B cell (primary cell): ENCODE results near the gene ZMYND19. TPM values are rescaled to one million over a fixed set of nuclear protein-coding genes. Genes with fewer than 3 reads are reported as not detected.

Experiments used
- ATAC-seq: fragments of 200-7000 bp; cut with Tn5 transposase; one replicate; pipeline ENCODE4 v1.10.0; 2021; ENCODE audit warnings: low read depth, mild to moderate bottlenecking, moderate number of reproducible peaks, moderate library complexity
- CTCF ChIA-PET: fragments of 350-600 bp; sonication (Branson Sonifier 250); formaldehyde crosslinking; loops from one replicate; lab custom pipeline; 2021; ENCODE audit warnings: antibody characterized with exemption, inconsistent platforms; lab: Charles Lee
- POLR2A ChIA-PET: fragments of 350-600 bp; sonication (Branson Sonifier 250); formaldehyde crosslinking; loops from one replicate; lab custom pipeline; 2021; ENCODE audit warnings: antibody characterized with exemption; lab: Charles Lee
- DNase-seq: peaks from one replicate; pipeline ENCODE4 v3.0.0; 2013
- H2AFZ ChIP-seq: 2 replicates; pipeline ENCODE4 v1.6.1; 2012; ENCODE audit warnings: mild to moderate bottlenecking, low read depth, low read length; ENCODE audit not compliant: insufficient read depth, poor library complexity, severe bottlenecking
- H3K27ac ChIP-seq, 2 donors: 1 replicate in 1 of 2; 2 replicates in 1 of 2; pipeline ENCODE4 v1.5.1; 2012 to 2013; ENCODE audit warnings: low read length in 2 of 2, mild to moderate bottlenecking in 2 of 2, moderate library complexity in 1 of 2
- H3K27me3 ChIP-seq, 4 experiments: fragments of 200-600 bp in 1 of 4; sonication (generic) in 1 of 4; replicated peaks in 1 of 4; 1 replicate in 2 of 4; 2 replicates in 2 of 4; pipeline versions ENCODE4 v1.6.1 to v1.7.0; 2013 to 2016; ENCODE audit warnings: low read length in 3 of 4, mild to moderate bottlenecking in 2 of 4, mixed read lengths in 1 of 4, moderate library complexity in 1 of 4; ENCODE audit not compliant: insufficient read depth in 4 of 4, control insufficient read depth in 3 of 4; ENCODE audit errors: control extremely low read depth in 1 of 4
- H3K36me3 ChIP-seq, 2 experiments: replicated peaks in 1 of 2; 1 replicate in 1 of 2; 2 replicates in 1 of 2; pipeline versions ENCODE4 v1.6.1 to v1.7.1; 2013; ENCODE audit warnings: low read length in 1 of 2; ENCODE audit not compliant: insufficient read depth in 2 of 2, control insufficient read depth in 1 of 2; ENCODE audit errors: control extremely low read depth in 1 of 2, extremely low read depth in 1 of 2
- H3K4me1 ChIP-seq, 2 donors: fragments of 200-600 bp in 1 of 2; sonication (generic) in 1 of 2; 1 replicate in 1 of 2; 2 replicates in 1 of 2; pipeline versions ENCODE4 v1.5.1 to v1.6.1; 2013 to 2017; ENCODE audit warnings: low read length in 2 of 2; ENCODE audit not compliant: control insufficient read depth in 2 of 2, insufficient read depth in 2 of 2
- H3K4me2 ChIP-seq: replicated peaks from 2 replicates; pipeline ENCODE3; 2012; ENCODE audit warnings: mild to moderate bottlenecking, low read depth, low read length; ENCODE audit not compliant: poor library complexity, severe bottlenecking
- H3K4me3 ChIP-seq, 5 experiments: fragments of 200-600 bp in 1 of 5; sonication (generic) in 1 of 5; 1 replicate in 3 of 5; 2 replicates in 2 of 5; pipeline versions ENCODE4 v1.5.1 to v1.7.0; 2011 to 2016; ENCODE audit warnings: low read length in 4 of 5, mild to moderate bottlenecking in 4 of 5, low read depth in 2 of 5, control low read depth in 1 of 5, moderate library complexity in 1 of 5; ENCODE audit not compliant: insufficient read depth in 1 of 5; ENCODE audit errors: control extremely low read depth in 1 of 5, extremely low read depth in 1 of 5
- H3K79me2 ChIP-seq: fragments of 200-600 bp; sonication (generic); one replicate; pipeline ENCODE4 v1.6.0; 2016; ENCODE audit warnings: low read length; ENCODE audit not compliant: control insufficient read depth, insufficient read depth
- H3K9ac ChIP-seq: fragments of 200-600 bp; sonication (generic); 2 replicates; pipeline ENCODE4 v1.6.1; 2017; ENCODE audit warnings: mild to moderate bottlenecking, low read length, moderate library complexity
- H3K9me3 ChIP-seq, 3 donors: one replicate each; pipeline versions ENCODE4 v1.6.1 to v1.7.1; 2013; ENCODE audit warnings: low read length in 2 of 3; ENCODE audit not compliant: control insufficient read depth in 2 of 3, insufficient read depth in 1 of 3; ENCODE audit errors: control extremely low read depth in 1 of 3
- H4K20me1 ChIP-seq: 2 replicates; pipeline ENCODE4 v1.6.0; 2012; ENCODE audit warnings: mild to moderate bottlenecking, low read length; ENCODE audit not compliant: insufficient read depth, control insufficient read depth, poor library complexity, severe bottlenecking
- H3K27ac Mint-ChIP-seq: one replicate; pipeline ENCODE4 v1.8.0; 2021; ENCODE audit warnings: mixed read lengths
- H3K27me3 Mint-ChIP-seq: one replicate; pipeline ENCODE4 v1.8.0; 2021; ENCODE audit warnings: mixed read lengths
- H3K4me1 Mint-ChIP-seq: one replicate; pipeline ENCODE4 v1.8.0; 2021; ENCODE audit warnings: mixed read lengths
- H3K4me3 Mint-ChIP-seq: one replicate; pipeline ENCODE4 v1.8.0; 2021; ENCODE audit warnings: mixed read lengths
- H3K9me3 Mint-ChIP-seq: one replicate; pipeline ENCODE4 v1.8.0; 2022; ENCODE audit warnings: mixed read lengths; ENCODE audit not compliant: insufficient read depth
- EZH2 ChIP-seq: IDR thresholded peaks from 2 replicates; pipeline ENCODE4 v1.6.1; 2012; ENCODE audit warnings: borderline replicate concordance, low read depth, mild to moderate bottlenecking, moderate library complexity, low read length; ENCODE audit not compliant: insufficient read depth, poor library complexity, severe bottlenecking
- WGBS: methylation state at CpG from one replicate; pipeline ENCODE4 v1.1.5; 2013; ENCODE audit warnings: missing lambda C conversion rate; ENCODE audit not compliant: insufficient coverage; 5-methylcytosine and 5-hydroxymethylcytosine counted together
- intact Hi-C: fragments of 100-400 bp; cut with micrococcal nuclease; formaldehyde crosslinking; loops from one replicate; pipeline ENCODE4 v1.10.0; 2022
- polyA plus RNA-seq: library from polyadenylated mRNA; depleted of rRNA; stranded (reverse); fragments of >200 nt; gene quantifications from 2 replicates; pipeline ENCODE4 v1.2.3, GENCODE V29; 2012
- total RNA-seq, 2 donors: library from RNA; stranded (reverse); fragments of 120-200 nt in 1 of 2; gene quantifications; 1 replicate in 1 of 2; 2 replicates in 1 of 2; pipeline versions ENCODE4 v1.2.3 to v1.2.4, GENCODE V29; 2013 to 2022
- TF ChIP-seq, protein P1 (sequence below): fragments of 200-600 bp; IDR thresholded peaks from one replicate; pipeline ENCODE4 v1.8.0; 2022; ENCODE audit warnings: antibody characterized with exemption, mild to moderate bottlenecking

ZMYND19 gene
- total and polyA plus RNA-seq, 2 donors (not counting 1 experiment from before 2014, with no cell fraction given): 22.0 to 24.1 TPM

GRCh38 chr9:137588891-137589290 is 1.4 kb downstream of the ZMYND19 start:
- H3K27me3 ChIP-seq: no peaks in the 10 kb centered on the region
- no peak overlapping the region for H3K9ac ChIP-seq
- Mint-ChIP-seq H3K27ac (no peak overlapping the region), H3K9me3 (no peaks in the 10 kb centered on the region), H3K27me3 (no peaks in the 10 kb centered on the region), H3K4me1 (peaks cover 12% of the 10 kb centered on the region), H3K4me3 (peak overlapping the region; percentile 85)
- H3K27ac ChIP-seq: no peak overlapping the region
- H2AFZ ChIP-seq: no peak overlapping the region
- intact Hi-C loops: no loop called here
- no peak overlapping the region for H3K4me3 ChIP-seq
- ATAC-seq (no peak), DNase-seq (no peak)
- ChIA-PET CTCF (interaction anchor here (2.0 kb wide), 2 partner anchors 10 to 84 kb away, joined by 6 to 13 read pairs; partner anchors contain the start of gene DPH7), POLR2A (no interaction called here)
- H3K36me3 ChIP-seq: peaks cover 0 to 31% of the 10 kb centered on the region in 2 experiments
- peaks cover 5% of the 10 kb centered on the region for H4K20me1 ChIP-seq
- no peaks in the 10 kb centered on the region for H3K9me3 ChIP-seq
- H3K4me2 ChIP-seq: peak overlapping the region; percentile 93
- H3K4me1 ChIP-seq: peaks cover 9 to 15% of the 10 kb centered on the region in 2 donors
- peaks cover 13% of the 10 kb centered on the region for H3K79me2 ChIP-seq
- 95% methylated on average over 4 of the region's 6 CpGs for WGBS
- no peak for TF ChIP-seq EZH2
- TF ChIP-seq, protein P1, sequence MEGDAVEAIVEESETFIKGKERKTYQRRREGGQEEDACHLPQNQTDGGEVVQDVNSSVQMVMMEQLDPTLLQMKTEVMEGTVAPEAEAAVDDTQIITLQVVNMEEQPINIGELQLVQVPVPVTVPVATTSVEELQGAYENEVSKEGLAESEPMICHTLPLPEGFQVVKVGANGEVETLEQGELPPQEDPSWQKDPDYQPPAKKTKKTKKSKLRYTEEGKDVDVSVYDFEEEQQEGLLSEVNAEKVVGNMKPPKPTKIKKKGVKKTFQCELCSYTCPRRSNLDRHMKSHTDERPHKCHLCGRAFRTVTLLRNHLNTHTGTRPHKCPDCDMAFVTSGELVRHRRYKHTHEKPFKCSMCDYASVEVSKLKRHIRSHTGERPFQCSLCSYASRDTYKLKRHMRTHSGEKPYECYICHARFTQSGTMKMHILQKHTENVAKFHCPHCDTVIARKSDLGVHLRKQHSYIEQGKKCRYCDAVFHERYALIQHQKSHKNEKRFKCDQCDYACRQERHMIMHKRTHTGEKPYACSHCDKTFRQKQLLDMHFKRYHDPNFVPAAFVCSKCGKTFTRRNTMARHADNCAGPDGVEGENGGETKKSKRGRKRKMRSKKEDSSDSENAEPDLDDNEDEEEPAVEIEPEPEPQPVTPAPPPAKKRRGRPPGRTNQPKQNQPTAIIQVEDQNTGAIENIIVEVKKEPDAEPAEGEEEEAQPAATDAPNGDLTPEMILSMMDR: no peak

GRCh38 chr9:137588311-137588710 is 2.0 kb downstream of the ZMYND19 start:
- no peak overlapping the region for H2AFZ ChIP-seq
- peaks cover 0 to 36% of the 10 kb centered on the region in 2 experiments for H3K36me3 ChIP-seq
- DNase-seq: no peak
- H3K4me1 Mint-ChIP-seq: peaks cover 12% of the 10 kb centered on the region
- no peaks in the 10 kb centered on the region for H3K27me3 Mint-ChIP-seq
- no peaks in the 10 kb centered on the region for H3K9me3 Mint-ChIP-seq
- H3K9me3 ChIP-seq: no peaks in the 10 kb centered on the region
- no peak overlapping the region for H3K27ac ChIP-seq
- H3K9ac ChIP-seq: no peak overlapping the region
- intact Hi-C loops: no loop called here
- H3K4me3 ChIP-seq: no peak overlapping the region
- peaks cover 9 to 15% of the 10 kb centered on the region in 2 donors for H3K4me1 ChIP-seq
- no peak overlapping the region for H3K4me2 ChIP-seq
- TF ChIP-seq, protein P1: no peak
- no peak for TF ChIP-seq EZH2
- ATAC-seq: no peak
- WGBS: over 99% methylated on average over 6 of the region's 13 CpGs
- peak overlapping the region; percentile 20 for H3K27ac Mint-ChIP-seq
- ChIA-PET CTCF (interaction anchor here (0.5 to 2.0 kb wide), 5 partner anchors 9 to 85 kb away, joined by 3 to 13 read pairs (median 5); partner anchors contain the start of gene DPH7), POLR2A (interaction anchor here (0.6 kb wide), 1 partner anchor 66 kb away, joined by 3 read pairs; no protein-coding TSS in a partner anchor)
- no peaks in the 10 kb centered on the region for H3K27me3 ChIP-seq
- peak overlapping the region; percentile 85 for H3K4me3 Mint-ChIP-seq
- peaks cover 5% of the 10 kb centered on the region for H4K20me1 ChIP-seq
- H3K79me2 ChIP-seq: peaks cover 13% of the 10 kb centered on the region
